ENCODE results near the gene AFAP1.

Gene AFAP1

GRCh38 chr4:7967501-7968261 is 28.0 kb upstream of the AFAP1 start:
- no peak for DNase-seq

GRCh38 chr4:7967063-7967440 is 27.4 kb upstream of the AFAP1 start:
- DNase-seq, result no peak

- no peak for DNase-seq
These were observed 26.8 kb upstream of the AFAP1 start for GRCh38 chr4:7966281-7967062.

GRCh38 chr4:7964890-7965662 is 25.4 kb upstream of the AFAP1 start:
- DNase-seq, result peak; percentile 30 to 48

GRCh38 chr4:7964459-7964858 is 24.8 kb upstream of the AFAP1 start:
- peak; percentile 24 to 25 for DNase-seq

GRCh38 chr4:7963691-7964090 is 24.0 kb upstream of the AFAP1 start:
- no peak for DNase-seq

- DNase-seq, result no peak
These were observed 23.2 kb upstream of the AFAP1 start for GRCh38 chr4:7962609-7963508.

GRCh38 chr4:7960790-7961655 is 21.4 kb upstream of the AFAP1 start:
- DNase-seq, result peak; percentile 56 to 67

- no peak for DNase-seq
These were observed 20.5 kb upstream of the AFAP1 start for GRCh38 chr4:7960017-7960789.

GRCh38 chr4:7959078-7959477 is 19.4 kb upstream of the AFAP1 start:
- no peak for DNase-seq

- DNase-seq, result no peak
These were observed 17.4 kb upstream of the AFAP1 start for GRCh38 chr4:7956934-7957656.

GRCh38 chr4:7956270-7956808 is 16.7 kb upstream of the AFAP1 start:
- DNase-seq, result no peak

GRCh38 chr4:7955393-7955792 is 15.7 kb upstream of the AFAP1 start:
- DNase-seq, result no peak

- DNase-seq, result no peak
These were observed 13.0 kb upstream of the AFAP1 start for GRCh38 chr4:7952615-7953014.

- no peak for DNase-seq
These were observed 10.8 kb upstream of the AFAP1 start for GRCh38 chr4:7950301-7951092.

- no peak for DNase-seq
These were observed 10.1 kb upstream of the AFAP1 start for GRCh38 chr4:7949759-7950158.

- DNase-seq, result no peak
These were observed 8.3 kb upstream of the AFAP1 start for GRCh38 chr4:7947927-7948326.

GRCh38 chr4:7945709-7946380 is 6.2 kb upstream of the AFAP1 start:
- no peak for DNase-seq
